ENCODE results near the gene OR6X1.

DNA sequence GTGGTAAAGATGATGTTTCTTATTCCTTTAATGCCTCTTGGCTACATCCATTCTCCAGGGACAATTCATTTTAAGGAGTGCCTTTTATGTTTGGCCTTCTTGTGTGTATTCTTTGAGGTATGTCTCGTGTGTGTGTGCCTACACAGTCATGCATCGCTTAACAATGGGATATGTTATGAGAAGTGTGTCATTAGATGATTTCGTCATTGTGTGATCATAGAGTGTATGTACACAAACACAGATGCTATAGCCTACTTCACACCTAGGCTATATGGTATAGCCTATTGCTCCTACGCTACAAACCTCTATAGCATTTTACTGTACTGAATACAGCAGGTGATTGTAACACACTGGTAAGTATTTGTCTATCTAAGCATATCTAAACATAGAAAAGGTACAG, 35.8 kb downstream of the OR6X1 start:
- TF ChIP-seq YY1 (IDR thresholded peaks at IDR 0.05; ENCODE audit: insufficient read depth, insufficient read length): no peak
- no peak for TF ChIP-seq ZNF274 (IDR thresholded peaks at IDR 0.05; ENCODE audit: low read depth, low read length)
